ENCODE data around the gene TENM4. TPM values are rescaled to one million over a fixed set of nuclear protein-coding genes. Genes with fewer than 3 reads are reported as not detected.

The TENM4 gene
- polyA plus RNA-seq, 3 donors, result 0.31 to 1.7 TPM; not detected in 1

DNA sequence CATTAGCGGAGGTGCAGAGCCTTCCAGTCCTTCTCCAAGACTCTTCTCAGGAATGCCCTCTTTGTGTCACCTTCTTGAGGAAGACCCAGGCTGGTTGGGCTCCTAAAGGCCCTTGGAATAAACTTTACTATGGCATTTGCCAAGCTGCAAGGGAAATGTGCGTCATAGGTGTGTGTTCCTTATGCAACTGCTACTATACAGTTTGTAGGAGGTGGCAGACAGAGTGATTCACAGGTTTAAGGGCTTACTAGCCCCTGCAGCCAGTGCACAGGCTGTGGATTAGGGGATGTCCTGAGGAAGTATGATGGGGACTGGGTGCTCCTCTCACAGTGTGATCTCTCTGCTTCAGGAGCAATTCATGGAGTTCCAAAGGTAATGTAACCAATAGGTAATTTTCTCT is 74.6 kb downstream of the TENM4 start:
- Mint-ChIP-seq H3K27ac (no peak overlapping the region), H3K4me1 (no peaks in the 10 kb centered on the region), H3K9me3 (peaks cover 0 to 2% (median 0%) of the 10 kb centered on the region in 7 donors), H3K36me3 (no peaks in the 10 kb centered on the region), H3K27me3 (ENCODE audit: low read depth in 3 of 3) (peaks cover 2 to 10% (median 7%) of the 10 kb centered on the region in 3 donors), H3K4me3 (no peak overlapping the region)
- intact Hi-C loops (cut with micrococcal nuclease), result no loop called here
- Histone ChIP-seq H3K79me2 (ENCODE audit: insufficient read depth, low read length) (no peaks in the 10 kb centered on the region), H3K9ac (ENCODE audit: insufficient read depth, low read length, poor library complexity, severe bottlenecking) (no peak overlapping the region), H3K4me3 (replicated peaks in 1 of 3; ENCODE audit: low read depth in 2 of 3, low read length in 3 of 3) (no peak overlapping the region), H3K4me2 (replicated peaks; ENCODE audit: extremely low read depth, low read length, poor library complexity, severe bottlenecking) (no peak overlapping the region), H3K36me3 (replicated peaks in 1 of 2; ENCODE audit: control insufficient read depth in 1 of 2, insufficient read depth in 2 of 2, low read length in 2 of 2) (no peaks in the 10 kb centered on the region), H2AFZ (ENCODE audit: insufficient read depth, low read depth, low read length, poor library complexity, severe bottlenecking) (no peak overlapping the region), H3K9me3 (replicated peaks in 1 of 2; ENCODE audit: control insufficient read depth in 1 of 2, insufficient read depth in 1 of 2, low read length in 2 of 2) (no peaks in the 10 kb centered on the region), H3K27me3 (ENCODE audit: control insufficient read depth in 2 of 2, insufficient read depth in 2 of 2, low read length in 2 of 2) (peaks cover 2 to 10% of the 10 kb centered on the region in 2 donors), H4K20me1 (ENCODE audit: insufficient read depth, low read length) (no peaks in the 10 kb centered on the region), H3K4me1 (ENCODE audit: control insufficient read depth in 1 of 2, insufficient read depth in 2 of 2, low read length in 2 of 2) (no peaks in the 10 kb centered on the region), H3K27ac (ENCODE audit: low read depth in 1 of 2, low read length in 2 of 2) (no peak overlapping the region)
- TF ChIP-seq, protein P1, sequence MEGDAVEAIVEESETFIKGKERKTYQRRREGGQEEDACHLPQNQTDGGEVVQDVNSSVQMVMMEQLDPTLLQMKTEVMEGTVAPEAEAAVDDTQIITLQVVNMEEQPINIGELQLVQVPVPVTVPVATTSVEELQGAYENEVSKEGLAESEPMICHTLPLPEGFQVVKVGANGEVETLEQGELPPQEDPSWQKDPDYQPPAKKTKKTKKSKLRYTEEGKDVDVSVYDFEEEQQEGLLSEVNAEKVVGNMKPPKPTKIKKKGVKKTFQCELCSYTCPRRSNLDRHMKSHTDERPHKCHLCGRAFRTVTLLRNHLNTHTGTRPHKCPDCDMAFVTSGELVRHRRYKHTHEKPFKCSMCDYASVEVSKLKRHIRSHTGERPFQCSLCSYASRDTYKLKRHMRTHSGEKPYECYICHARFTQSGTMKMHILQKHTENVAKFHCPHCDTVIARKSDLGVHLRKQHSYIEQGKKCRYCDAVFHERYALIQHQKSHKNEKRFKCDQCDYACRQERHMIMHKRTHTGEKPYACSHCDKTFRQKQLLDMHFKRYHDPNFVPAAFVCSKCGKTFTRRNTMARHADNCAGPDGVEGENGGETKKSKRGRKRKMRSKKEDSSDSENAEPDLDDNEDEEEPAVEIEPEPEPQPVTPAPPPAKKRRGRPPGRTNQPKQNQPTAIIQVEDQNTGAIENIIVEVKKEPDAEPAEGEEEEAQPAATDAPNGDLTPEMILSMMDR (IDR thresholded peaks at IDR 0.05), result no peak
- 100% methylated on average over 2 of the region's 2 CpGs for WGBS (ENCODE audit: insufficient coverage)
- DNase-seq, result no peak

DNA sequence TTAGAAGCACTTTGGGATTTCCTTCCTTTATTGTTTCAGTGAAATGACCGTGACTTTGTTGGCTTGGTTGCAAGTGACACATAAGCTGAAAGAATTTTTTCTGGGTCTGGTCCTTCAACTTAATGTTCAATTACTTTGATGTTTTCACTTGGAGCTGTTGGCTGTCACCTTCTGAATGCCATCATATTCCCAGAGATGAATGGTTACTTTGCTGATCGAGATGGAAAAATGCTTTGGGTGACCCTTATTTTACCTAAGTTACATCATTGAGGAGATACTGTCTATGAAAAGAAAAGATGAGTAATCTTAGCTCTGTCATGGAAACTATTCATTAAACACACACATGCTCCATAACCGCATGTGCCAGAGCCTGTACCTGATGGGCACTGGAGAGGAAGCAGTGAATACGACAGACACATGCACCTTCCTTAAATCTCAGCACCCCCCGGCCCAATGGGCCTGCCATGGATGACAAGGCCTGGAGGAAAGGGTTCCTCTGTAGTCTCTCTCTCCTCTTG is 76.9 kb downstream of the TENM4 start:
- H3K36me3 Mint-ChIP-seq, result no peaks in the 10 kb centered on the region
- Histone ChIP-seq H3K9ac (ENCODE audit: insufficient read depth, low read length, poor library complexity, severe bottlenecking) (no peak overlapping the region), H3K4me3 (replicated peaks in 1 of 3; ENCODE audit: low read depth in 2 of 3, low read length in 3 of 3) (no peak overlapping the region), H3K36me3 (replicated peaks in 1 of 2; ENCODE audit: control insufficient read depth in 1 of 2, insufficient read depth in 2 of 2, low read length in 2 of 2) (no peaks in the 10 kb centered on the region), H3K9me3 (replicated peaks in 1 of 2; ENCODE audit: control insufficient read depth in 1 of 2, insufficient read depth in 1 of 2, low read length in 2 of 2) (no peaks in the 10 kb centered on the region), H3K27me3 (ENCODE audit: control insufficient read depth in 2 of 2, insufficient read depth in 2 of 2, low read length in 2 of 2) (peaks cover 3 to 6% of the 10 kb centered on the region in 2 donors), H3K4me2 (replicated peaks; ENCODE audit: extremely low read depth, low read length, poor library complexity, severe bottlenecking) (no peak overlapping the region), H4K20me1 (ENCODE audit: insufficient read depth, low read length) (no peaks in the 10 kb centered on the region), H2AFZ (ENCODE audit: insufficient read depth, low read depth, low read length, poor library complexity, severe bottlenecking) (no peak overlapping the region), H3K4me1 (ENCODE audit: control insufficient read depth in 1 of 2, insufficient read depth in 2 of 2, low read length in 2 of 2) (no peaks in the 10 kb centered on the region), H3K27ac (ENCODE audit: low read depth in 1 of 2, low read length in 2 of 2) (no peak overlapping the region), H3K79me2 (ENCODE audit: insufficient read depth, low read length) (no peaks in the 10 kb centered on the region)
- 100% methylated on average over 1 of the region's 5 CpGs for WGBS (ENCODE audit: insufficient coverage)
- H3K27me3 Mint-ChIP-seq (ENCODE audit: low read depth in 3 of 3), result peaks cover 1 to 6% (median 2%) of the 10 kb centered on the region in 3 donors
- TF ChIP-seq, protein P1 (IDR thresholded peaks at IDR 0.05), result no peak
- no peak overlapping the region for H3K27ac Mint-ChIP-seq
- no peaks in the 10 kb centered on the region for H3K9me3 Mint-ChIP-seq
- no peak overlapping the region for H3K4me3 Mint-ChIP-seq
- intact Hi-C loops (cut with micrococcal nuclease), result no loop called here
- no peaks in the 10 kb centered on the region for H3K4me1 Mint-ChIP-seq
- no peak for DNase-seq

Measured in CD14-positive monocyte (primary cell).